GM18873 (cell line): ENCODE measurements around the gene CEP112.

Source experiments
- ATAC-seq: cut with Tn5 transposase; IDR thresholded peaks from one replicate; pipeline ENCODE4 v1.9.1; 2021; ENCODE audit warnings: mild to moderate bottlenecking, moderate library complexity, moderate number of reproducible peaks; ENCODE audit not compliant: unreplicated experiment, low FRiP score

CEP112 gene

DNA sequence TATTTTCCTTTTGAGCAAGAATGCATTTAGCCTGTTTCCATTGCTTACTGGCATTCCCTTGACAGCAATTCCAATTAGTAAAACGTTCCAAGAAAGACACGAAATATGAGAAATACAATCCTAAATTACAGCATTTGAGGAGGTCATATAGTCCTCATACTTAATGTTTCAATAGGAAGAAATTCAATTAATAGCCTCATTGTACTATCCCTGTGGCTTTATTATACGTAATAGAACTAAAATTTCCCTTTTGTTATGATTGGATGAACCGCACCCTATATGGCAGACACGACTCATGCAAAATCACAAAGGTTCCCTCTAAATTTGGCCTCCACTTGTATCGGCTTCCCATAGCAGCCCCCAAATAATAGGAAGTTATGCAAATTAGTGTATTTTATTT, 291.7 kb downstream of the CEP112 start:
- no peak for ATAC-seq

DNA sequence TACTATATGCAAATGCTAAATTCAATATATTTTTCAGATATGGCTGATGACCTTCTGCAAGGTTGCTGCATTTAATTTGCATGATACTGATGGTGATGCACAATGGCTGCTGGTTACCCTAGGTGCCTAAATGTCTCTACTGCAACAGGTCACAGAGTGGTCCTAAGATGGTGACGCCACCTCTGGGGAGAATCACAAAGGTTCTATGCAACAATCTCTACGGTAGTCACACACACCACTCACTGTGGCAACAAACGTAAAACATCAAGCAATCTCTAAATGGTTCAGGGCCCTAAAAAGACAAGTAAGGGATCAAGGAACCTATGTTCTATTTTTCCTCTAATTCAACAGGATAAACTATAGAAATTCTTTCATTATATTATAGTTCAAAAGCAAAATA, 293.3 kb downstream of the CEP112 start:
- no peak for ATAC-seq

DNA sequence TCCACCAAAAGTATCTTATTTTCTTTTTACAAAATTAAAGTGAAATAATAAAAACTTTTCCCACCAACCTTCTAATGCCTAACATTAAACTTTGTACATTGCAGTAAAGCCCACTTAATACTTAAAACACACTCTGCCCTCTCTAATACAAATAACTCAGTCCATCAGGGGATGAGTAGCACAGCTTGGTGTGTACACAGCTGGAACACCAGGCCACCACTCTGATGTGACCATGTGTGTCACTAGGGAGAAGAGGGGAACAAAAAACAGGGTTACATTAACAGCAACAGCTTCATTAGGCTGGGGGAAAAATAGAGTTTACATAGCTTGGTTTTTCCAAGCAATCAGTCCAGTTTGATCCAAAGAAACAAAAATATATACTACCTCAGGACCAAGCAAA, 295.0 kb downstream of the CEP112 start:
- ATAC-seq: no peak

DNA sequence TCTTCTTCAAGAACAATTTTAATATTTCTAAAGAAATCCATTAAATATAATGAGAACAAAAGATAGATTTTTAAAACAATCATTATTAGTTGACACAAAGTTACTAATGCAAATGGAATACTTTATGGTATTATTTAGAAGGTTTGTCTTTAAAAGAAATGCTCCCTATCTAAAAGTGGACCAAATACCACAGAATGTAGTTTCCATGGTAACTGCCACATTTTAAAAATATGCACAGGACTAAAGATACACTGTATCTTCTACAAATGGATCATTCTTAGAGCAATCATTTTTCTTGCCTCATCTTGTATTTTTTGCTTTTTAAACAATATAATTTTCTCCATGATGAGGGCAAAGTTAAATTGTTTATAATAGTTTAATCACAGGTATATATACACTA, 296.0 kb downstream of the CEP112 start:
- ATAC-seq: no peak

DNA sequence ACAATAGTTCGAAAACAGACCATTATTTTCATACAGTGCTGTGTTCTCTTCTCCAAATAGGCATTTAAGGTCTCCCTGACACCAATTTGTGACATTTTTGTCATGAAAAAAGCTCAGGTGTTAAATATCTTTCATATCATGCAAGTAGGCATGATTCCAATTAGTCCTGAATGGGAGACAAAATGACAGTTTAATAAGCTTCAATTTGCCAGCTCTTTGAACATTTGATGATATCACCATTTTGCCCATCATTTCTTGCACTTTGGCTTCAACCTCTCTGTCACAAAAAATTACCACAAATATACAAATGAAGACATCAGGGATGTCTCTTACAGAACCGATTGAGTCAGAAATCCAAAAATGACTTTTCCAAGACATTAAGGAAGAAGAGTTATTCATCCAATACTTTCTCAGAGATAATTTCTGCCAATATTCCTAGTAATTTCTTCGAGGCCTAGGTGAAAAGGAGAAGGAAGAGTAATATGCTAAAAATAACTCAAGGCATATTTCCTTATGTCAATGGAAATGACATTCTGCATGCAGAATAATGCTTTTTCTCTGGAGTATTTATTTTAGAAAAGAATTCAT, 298.1 kb downstream of the CEP112 start:
- no peak for ATAC-seq

DNA sequence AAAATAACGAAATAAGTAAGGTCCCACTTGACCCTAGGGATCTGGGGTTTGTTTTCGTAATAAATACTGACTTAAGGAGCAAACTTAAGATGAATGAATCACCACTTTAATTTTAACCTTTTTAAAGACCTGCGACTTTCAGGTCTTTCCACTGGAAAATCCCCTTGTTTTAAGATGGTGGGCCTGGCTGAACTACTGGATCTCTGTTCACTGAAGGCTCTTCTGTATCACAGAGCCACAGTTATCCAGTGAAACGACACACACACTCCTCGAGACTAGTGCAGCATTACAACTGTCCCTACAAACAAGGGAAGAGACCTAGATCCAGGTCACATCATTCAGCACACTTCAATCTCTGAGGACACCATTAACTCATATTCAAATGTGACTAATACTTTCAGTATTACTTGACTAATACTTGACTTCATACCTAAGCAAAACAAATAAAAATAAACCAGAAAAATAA, 299.0 kb downstream of the CEP112 start:
- no peak for ATAC-seq

DNA sequence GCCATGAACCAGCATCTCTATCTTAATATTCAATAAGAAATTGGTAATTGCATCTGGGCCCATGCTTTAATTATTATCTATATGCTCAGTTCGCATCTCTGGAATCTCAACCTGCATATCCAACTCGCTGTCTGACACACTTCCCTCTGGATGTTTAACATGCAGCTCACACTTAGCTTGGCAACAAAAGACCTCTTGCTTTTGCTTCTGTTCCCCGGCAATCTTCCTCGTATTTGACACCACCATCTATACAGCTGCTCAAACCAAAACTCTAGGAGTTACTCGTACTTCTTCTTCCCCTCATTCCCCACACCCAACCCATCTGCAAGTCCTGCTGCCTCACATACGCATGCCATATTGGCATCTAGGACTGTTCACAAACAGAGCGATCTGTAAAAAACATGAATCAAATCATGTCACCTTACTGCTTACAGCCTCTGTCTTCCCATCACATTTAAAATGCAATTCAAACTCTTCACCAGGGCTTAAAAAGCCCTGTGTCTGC, 300.6 kb downstream of the CEP112 start:
- no peak for ATAC-seq

DNA sequence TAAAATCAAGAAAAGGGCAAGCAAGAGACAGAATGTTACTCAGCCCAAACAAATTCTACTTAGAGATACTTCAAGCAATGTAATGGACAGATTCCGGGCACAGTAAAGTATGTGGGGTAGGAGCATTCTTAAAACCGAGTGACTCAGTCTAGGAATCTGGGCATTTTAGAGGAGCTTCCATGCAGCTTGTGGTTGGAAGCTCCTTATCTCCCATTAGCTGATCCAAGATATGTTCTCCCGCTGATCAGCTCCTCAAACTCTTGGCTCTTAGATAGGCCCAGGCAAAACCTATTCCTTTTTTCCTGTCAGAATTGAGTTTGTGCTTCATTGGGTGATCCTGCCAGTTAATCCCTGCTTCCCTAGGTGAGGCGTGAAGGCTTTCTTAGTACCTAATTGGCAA, 303.3 kb downstream of the CEP112 start:
- ATAC-seq: no peak

DNA sequence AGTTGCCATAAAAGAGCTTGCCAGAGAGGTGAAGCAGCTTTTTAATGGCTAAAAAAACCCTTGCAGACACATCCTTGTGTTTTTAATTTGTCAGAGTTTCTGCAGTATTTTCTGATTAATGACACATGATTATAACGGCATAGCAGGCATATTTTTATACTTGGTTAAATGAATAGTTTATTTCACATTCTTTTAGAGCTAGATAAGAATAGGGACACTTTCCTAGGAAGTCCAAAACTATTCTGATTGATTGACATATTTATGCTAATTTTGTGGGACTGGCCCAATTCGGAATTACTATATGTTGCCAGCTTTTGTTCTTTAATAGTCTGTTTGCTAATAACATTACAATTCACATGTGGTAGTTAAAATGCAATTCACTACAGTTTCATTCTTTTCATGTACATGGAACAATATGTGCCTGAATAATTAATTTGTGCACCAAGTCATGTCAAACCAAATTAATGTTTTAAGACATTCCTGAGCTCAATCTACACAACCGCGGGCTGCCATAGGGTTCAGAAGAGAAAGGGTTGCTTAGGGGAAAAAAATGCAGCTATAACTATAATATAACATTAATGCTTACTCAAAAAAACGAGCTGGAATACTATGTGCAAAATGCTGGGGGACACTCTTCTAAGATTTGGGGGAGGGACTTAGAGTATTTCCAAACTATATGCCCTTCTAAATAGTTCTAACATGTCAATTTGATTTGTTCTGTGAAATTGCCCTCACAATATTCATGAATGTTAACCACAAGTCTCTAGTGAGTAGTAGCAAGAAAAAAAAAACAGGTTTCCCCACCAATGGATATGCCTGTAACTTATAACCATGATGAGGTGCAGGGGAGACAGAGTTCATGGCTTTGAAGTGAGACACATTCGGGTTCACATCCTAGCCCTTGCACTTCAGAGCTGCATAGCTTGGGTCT, 305.4 kb downstream of the CEP112 start:
- no peak for ATAC-seq

DNA sequence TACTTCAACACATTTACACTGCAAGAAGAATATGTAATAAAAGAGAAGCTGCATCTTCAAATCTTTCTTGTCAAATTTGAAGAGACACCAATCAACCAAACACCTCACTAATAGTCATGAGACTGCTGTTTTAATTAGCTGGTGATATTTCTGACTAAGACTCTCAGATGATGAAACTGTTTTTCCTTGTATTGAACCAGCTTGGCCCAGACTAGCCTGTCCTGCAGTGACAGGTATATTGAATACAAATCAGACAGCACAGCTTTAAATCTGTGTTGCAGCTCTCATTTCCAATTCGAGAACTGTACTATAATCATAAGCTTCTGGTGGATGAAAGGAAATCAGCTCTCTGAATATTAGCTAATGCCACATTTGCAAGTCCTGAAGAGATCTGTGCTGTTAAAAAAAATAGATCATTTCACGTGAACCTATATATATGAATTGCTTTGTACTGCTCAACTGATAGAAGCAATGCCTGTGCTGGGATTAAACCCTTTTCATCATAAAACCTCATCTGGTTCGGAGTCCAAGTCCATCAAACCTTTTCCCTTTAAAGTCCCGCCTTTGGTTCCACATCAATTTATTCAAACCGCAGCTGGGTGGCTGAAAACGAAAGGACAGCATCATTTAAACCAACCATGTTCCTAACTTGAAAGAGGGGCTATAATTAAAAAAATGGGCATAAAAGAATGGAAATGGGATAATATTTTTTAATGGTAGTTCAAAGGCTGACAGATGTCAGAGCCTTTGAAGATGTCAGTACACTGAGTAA, 306.2 kb downstream of the CEP112 start:
- no peak for ATAC-seq

DNA sequence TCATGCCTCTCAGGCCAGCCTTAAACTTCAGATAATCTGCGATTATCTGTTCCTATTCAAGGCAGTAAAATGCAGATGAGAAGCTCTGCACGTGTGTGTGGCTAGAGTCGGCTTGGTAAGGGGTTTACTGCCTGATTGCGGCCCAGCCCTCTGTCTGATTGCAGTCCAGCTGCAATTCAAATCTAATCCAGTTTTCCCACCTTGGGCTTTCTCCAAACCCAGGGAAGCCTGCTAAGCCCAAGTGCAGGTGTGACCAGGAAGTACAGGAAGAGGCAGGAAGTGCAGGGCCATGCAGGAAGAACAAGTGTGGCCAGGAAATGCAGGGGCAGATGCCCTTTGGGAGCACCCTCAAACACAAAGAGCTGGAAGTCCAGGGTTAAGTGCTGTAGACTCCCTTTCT, 314.9 kb downstream of the CEP112 start:
- ATAC-seq: no peak

DNA sequence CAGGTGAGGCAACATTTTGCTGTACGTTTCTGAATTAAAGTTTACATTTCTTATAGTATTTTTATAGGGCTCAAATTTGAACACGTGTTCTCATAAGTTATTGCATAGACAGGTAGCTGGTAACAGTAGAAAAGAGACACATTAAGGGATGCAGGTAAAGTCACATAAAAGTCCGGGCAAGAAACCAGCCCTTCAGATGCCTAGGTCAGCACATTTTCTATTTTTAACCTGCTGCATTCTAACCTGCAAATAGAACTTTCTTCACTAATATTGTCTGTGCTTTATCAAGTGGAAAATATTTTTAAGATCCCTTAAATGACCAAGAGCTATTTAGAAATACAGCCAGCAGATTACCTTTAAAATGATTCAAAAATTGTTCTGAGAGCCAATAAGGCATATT, 323.1 kb downstream of the CEP112 start:
- ATAC-seq: no peak

DNA sequence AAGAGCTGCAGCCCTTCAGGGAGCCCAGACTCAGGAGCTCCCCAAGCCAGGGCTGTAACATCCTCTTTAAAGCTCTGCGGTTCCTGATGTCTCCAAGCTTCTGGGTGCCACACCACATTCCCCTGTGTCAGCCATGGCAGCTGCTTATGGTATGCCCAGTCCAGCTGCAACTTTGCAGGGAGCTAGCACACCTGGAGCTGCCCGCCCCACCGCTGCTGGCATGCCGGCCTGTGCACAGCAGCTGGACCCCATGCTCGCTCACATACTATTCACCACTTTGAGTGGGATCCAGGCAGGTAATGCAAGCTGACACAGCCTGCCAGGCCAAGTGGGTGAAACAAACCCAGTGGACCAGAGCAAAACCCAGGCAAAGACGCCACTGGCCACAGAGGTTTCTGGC, 324.9 kb downstream of the CEP112 start:
- ATAC-seq: no peak

DNA sequence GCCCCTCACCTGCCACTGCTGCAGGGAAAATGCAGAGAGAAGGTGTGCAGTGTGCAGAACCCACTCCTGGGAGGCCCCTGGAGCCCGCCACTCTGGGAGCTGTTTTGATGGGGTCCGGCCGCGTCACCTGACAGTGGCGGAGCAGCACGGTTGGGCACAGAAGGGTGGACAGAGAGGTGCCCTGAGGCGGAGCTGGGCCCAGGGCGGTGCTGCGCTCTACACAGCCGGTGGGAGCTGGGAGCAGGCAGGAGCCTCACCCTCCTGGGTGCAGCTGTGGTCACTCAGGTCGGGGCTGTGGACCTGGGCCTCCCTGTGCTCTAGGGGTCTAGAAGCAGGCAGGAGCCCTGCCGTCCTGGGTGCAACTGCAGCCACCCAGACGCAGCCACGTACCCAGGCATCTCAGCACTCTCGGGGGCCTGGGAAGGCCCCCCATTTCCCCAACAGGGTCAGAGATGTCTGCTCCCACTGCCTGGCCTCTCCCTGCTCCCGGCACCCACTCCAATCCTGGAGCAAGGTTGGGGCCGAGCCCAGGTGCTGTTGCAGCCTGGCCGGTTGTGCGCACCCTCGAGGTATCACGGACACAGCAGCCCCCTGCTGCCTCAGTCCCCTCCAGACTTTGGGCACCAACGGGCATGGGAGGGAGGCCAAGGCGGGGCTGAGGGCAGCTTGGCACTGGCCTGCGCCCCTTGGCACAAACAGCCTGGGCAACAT, 326.1 kb downstream of the CEP112 start:
- no peak for ATAC-seq

DNA sequence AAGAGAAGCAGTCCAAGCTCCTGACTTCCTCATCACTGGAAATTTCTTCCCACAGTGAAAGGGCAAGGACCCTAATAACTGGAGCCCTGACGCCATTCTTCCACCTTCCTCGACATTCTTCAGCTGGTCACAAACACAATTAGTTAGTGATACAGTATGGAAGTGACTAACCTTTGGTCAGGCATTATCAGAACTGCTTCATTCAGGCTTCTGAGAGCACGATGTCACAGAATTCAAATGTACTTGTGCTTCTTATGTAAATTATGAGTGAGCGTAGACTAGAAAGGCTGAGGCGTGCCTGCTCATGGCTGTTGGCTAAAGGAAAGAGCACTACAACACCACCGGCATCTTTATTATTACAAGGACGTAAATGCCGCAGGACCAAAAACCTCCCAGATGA, 327.5 kb downstream of the CEP112 start:
- no peak for ATAC-seq

DNA sequence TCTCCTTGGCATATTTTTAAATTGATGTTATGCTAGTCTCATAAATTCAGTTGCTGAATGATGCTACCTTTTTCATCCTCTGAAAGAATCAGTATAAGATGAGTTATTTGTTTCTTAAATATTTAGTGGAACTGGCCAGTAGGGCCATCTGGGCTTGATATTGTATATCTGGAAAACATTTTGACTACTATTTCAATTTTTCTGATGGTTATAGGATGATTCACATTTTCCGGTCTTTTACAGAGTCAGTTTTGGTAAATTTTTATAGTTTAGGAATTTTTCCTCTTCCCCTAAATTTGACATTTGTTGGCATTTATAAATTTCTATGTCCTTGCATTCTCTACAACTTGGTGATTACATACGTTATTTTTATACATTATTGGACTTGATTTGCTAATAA, 334.2 kb downstream of the CEP112 start:
- no peak for ATAC-seq

DNA sequence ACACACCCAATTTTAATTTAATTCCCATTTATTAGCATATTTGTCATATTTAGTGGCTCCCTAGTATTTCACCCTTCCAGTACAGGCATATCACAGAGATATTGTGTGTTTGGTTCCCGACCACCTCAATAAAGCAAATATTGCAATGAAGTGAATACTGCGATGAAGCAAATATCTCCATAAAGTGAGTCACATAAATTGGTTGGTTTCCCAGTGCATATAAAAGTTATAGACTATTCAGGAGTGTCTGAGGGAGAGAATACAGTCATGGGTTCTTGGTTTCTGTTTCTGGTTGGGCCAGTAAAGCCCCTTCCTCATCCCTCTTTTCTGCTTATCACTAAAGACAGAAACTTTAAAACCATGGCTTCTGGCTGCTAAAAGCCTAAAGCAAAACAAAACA, 335.1 kb downstream of the CEP112 start:
- no peak for ATAC-seq

DNA sequence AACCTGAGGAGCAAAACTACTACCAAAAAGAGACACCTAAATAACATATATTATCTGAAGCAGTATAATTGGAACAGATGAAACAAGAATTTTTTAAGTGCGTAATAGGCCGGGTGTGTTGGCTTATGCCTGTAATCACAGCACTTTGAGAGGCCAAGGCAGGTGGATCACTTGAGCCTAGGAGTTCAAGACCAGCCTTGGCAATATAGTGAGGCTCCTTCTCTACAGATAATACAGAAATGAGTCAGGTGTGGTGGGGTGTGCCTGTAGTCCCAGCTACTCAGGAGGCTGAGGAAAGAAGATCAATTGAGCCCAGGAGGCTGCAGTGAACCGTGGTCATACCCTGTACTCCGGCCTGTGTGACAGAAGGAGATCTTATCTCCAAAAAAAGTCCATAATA, 336.3 kb downstream of the CEP112 start:
- no peak for ATAC-seq

DNA sequence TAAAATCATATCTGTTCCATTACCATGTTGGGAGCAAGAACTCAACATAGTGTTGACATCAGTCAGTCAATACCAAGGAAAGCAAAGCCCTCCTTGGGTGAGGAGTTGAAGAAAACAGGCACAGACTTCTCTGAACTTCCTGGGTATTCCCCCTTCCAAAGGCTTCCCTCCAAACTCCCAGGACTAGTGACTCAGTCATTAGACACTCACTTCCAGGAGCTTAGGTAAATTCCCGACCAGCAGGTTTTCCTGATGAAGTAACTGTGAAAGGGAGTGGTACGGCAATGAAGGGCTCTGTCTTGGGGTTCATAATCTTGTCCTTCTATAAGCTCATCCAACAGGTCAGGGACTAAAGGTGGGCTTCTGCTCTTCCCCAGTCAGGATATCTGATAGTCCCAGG, 336.7 kb downstream of the CEP112 start:
- no peak for ATAC-seq

DNA sequence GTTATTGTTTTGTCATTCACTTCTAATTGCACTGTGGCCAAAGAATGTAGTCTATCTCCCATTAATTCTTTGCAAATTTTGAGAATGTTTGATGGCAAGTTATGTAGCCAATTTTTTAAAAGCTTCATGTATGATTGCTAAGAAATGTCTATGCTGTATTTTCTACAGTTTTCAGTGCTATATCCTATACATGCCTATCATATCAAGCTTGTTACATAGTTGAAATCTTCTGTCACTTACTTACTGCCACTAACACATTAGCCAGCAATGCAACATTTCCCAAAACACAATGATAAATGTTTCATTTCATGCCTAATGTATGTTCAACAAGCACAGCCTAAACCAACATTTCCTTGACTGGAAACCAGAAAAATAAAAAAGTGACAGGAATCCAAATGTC, 338.1 kb downstream of the CEP112 start:
- no peak for ATAC-seq
